DMS 273 (cell line): ENCODE measurements around the gene LHPP.
A peak's percentile ranks its signal among the peaks of the same experiment; 100 is the strongest.
"Not testable (repeated sequence)": the region's sequence is repeated elsewhere in the genome, so short reads cannot be mapped to it uniquely, and the experiment has no call there.

ENCODE experiments used
- DNase-seq: peaks from one replicate; lab custom pipeline; 2025; ENCODE audit not compliant: unreplicated experiment; lab: John Stamatoyannopoulos, UW

The LHPP gene

GRCh38 chr10:124602646-124603365, 141.2 kb downstream of the LHPP start:
- DNase-seq = peak; percentile 12

- no peak for DNase-seq
These were observed 142.0 kb downstream of the LHPP start for GRCh38 chr10:124603376-124604213.

- no peak for DNase-seq
These were observed 142.8 kb downstream of the LHPP start for GRCh38 chr10:124604214-124605000.

DNA sequence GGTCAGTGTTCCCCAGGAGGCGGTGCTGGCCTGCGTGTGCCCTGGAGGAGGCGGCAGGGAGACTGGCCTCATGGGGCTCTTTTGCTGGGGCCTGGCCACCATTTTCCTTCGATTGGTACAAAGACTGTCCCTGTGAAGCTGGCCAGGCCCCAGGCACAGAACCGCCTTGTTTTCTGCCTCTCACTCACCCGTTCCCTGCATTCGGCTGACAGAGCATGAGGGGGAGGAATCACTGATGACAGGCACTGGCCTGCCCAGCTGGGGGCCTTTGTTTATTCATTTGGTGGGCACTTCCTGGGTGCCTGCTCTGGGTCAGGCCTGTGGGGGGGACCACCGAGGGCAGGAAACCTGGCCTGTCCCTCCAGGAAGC, 143.4 kb downstream of the LHPP start:
- DNase-seq = no peak

DNA sequence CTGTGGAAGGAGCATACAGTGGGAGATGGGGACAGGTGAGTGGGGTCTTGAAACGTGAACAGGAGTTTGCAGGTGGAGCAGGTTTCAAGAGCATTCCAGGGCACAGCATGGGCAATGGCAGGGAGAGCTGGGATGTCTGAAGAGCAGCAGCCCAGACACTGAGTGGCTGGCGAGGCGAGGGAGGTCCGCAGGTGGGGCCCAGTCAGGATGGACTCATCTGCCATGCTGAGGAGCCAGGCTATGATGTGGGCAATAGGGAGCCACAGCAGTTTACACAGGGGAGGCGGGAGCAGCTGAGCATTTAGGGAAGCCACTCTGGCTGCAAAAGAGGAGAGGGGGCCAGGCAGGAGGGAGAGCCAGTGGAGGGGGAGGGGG, 143.8 kb downstream of the LHPP start:
- no peak for DNase-seq

DNA sequence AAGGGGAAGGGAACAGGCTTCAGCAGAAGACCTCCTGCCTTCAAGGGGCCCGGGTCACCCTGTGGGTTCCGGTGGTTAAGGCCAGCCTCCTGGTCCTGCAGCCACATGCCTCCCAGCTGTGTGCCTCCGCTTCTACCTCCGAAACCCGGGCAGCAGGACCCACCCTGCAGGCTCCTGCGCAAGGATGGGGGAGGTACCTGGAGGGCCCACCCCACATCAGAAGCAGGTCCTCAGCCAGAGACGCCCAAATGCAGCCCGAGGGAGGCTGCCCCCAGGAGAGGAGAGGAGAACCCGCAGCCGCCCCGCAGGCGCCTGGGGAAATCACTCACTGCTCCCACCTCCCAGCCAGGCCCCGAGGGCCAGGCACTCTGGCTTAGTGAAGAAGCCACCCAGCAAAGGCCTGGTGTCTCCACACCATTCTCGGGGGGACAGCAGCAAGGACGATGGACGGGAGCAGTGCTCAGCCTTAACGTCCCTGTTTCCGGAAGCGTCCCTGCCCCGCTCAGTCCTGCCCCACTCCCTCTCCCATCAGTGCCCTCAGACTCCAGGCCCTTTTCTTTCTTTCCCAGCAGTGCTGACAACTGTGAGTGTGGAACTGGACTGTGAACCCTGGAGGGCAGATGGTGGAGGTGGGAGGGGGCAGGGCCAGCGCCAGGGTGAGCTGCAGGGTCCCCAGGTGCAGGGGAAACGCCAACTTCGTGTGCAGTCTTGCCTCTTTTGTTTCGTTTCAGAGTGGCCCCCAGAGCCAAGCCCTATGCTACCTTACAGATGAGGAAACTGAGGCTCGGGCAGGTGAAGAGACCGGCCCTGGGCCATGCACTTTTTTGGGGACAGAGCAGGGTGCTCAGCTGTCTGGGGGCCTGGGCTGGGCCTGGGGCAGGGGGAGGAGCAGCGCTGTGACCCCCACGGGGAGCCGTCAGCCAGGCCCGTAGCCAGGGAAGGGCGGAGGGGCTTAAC, 144.5 kb downstream of the LHPP start:
- no peak for DNase-seq

GRCh38 chr10:124606822-124607221, 145.2 kb downstream of the LHPP start:
- DNase-seq = no peak

DNA sequence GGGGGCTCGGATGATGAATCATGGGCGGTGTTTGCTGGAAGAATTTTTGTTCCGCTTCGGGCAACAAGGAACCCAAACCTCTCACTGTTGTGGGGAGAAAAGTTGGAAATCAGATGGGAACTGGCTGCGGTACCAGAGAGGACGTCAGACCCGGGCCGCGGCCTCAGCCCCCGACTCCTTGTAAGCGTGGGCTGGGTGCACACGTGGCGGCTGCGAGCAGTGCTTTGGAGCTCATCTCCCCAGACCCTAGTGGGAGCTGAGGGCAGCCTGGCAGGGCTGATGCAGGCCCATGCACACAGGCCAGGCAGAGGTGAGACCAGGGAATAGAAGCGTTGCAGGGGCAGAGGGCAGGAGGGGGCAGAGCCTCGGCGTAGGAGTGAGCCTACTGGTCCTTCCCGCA, 146.1 kb downstream of the LHPP start:
- DNase-seq = no peak

DNA sequence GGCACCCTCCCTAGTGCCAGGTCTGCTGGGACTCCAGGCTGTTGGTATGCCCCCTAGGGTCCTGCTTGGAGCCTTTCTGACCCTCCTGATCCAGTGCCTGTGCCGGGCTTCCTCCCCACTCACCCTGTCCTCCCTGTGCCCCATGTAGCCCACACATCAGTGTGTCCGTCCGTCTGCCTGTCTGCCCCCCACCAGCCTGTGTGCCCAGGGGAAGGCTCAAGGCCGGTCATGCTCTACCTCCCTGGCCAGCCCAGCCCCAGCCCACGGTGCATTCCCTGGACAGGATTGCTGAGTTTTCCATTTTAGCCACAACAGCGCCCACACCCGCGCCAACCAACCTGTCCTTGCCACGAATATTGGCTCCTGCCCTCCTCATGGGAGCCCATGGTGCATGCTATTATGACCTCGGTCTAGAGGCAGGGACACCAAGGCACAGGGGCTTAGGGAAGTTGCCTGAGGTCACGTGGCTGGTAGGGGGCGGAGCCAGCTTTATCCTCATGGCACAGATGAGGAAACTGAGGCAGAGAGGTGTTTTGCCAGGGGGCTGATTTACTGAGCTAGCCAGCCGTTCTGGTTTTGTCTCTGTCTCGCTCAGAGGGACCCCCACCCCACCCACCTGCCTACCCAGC, 146.6 kb downstream of the LHPP start:
- no peak for DNase-seq

- no peak for DNase-seq
These were observed 148.1 kb downstream of the LHPP start for GRCh38 chr10:124609698-124610097.

GRCh38 chr10:124610186-124610585, 148.6 kb downstream of the LHPP start:
- not testable (repeated sequence) for DNase-seq

- DNase-seq = not testable (repeated sequence)
These were observed 149.2 kb downstream of the LHPP start for GRCh38 chr10:124610851-124611250.

DNA sequence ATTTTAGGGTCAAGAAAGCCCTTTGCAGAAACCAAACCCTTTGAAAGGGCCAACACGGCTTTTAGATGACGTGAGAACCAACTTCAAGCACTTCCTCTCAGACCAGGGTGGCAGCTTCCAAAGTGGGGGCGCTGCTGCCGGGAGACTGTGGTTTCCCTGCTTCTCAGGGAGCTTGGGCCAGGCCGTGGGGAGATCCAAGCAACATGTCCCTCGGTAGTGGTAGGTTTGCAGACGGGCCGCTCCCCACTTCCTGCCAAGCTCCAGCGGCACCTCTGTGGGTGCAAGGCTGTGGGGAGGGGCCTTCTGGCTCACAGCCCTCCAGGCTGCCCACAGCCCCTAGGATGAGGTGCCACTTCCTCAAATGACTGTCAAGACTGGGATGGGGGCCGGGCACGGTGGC, 150.1 kb downstream of the LHPP start:
- no peak for DNase-seq

- DNase-seq = peak; percentile 86
These were observed 151.2 kb downstream of the LHPP start for GRCh38 chr10:124612611-124613498.

DNA sequence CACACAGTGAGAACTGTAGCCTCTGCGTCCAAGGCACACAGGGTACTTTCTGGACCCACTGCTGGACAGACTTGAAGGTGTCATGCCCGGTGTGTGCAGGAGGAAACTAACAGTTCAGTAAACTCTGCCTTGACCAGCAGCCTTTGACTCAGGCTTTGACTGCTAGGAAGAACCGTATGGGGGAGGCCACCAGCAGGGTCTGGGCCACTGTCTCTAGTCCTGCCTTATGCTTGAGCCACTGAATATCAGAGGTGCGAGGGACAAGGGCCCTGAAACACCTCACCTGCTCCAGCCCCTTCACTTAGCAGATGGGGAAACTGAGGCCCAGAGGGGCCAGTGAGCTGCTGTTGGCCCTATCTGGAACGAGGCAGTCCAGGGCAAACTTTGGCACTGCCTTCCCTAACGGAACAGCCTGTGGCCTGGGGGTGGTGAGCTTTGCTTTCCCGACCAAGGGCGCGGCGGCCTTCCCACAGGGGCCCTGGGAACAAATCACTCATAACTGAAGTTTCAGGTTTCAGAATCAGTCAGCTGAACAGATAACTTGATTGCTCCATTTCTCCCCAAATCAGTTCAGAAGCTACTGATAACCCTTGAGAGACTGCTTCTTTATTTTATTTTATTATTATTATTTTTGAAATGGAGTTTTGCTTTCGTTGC, 152.5 kb downstream of the LHPP start:
- no peak for DNase-seq

- no peak for DNase-seq
These were observed 153.6 kb downstream of the LHPP start for GRCh38 chr10:124615259-124615658.

GRCh38 chr10:124616040-124616835, 154.6 kb downstream of the LHPP start:
- DNase-seq = no peak

GRCh38 chr10:124616836-124617130, 155.2 kb downstream of the LHPP start:
- no peak for DNase-seq
